ENCODE measurements around the gene FOXL3.

- TF ChIP-seq, protein P1, sequence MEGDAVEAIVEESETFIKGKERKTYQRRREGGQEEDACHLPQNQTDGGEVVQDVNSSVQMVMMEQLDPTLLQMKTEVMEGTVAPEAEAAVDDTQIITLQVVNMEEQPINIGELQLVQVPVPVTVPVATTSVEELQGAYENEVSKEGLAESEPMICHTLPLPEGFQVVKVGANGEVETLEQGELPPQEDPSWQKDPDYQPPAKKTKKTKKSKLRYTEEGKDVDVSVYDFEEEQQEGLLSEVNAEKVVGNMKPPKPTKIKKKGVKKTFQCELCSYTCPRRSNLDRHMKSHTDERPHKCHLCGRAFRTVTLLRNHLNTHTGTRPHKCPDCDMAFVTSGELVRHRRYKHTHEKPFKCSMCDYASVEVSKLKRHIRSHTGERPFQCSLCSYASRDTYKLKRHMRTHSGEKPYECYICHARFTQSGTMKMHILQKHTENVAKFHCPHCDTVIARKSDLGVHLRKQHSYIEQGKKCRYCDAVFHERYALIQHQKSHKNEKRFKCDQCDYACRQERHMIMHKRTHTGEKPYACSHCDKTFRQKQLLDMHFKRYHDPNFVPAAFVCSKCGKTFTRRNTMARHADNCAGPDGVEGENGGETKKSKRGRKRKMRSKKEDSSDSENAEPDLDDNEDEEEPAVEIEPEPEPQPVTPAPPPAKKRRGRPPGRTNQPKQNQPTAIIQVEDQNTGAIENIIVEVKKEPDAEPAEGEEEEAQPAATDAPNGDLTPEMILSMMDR (IDR thresholded peaks at IDR 0.05): no peak
- no peak for TF ChIP-seq EZH2 (IDR thresholded peaks at IDR 0.05; ENCODE audit: borderline replicate concordance, insufficient read depth, low read depth, low read length, poor library complexity, severe bottlenecking)
These were observed 21.0 kb upstream of the FOXL3 start for GRCh38 chr7:268991-269390.
